Hepatocyte (in vitro differentiated cells): ENCODE data around the gene DSCAM. TPM values are rescaled to one million over a fixed set of nuclear protein-coding genes. Genes with fewer than 3 reads are reported as not detected.

Source experiments
- DNase-seq: peaks from one replicate; pipeline ENCODE4 v3.0.0-alpha.2; 2016; ENCODE audit warnings: low spot score
- H2AFZ ChIP-seq: fragments of 200-600 bp; sonication (generic); 2 replicates; pipeline ENCODE4 v1.6.0; 2016; ENCODE audit warnings: antibody characterized with exemption, mild to moderate bottlenecking
- H3K27ac ChIP-seq: fragments of 200-600 bp; sonication (generic); 2 replicates; pipeline ENCODE4 v1.5.1; 2016; ENCODE audit warnings: mild to moderate bottlenecking
- H3K27me3 ChIP-seq: fragments of 200-600 bp; sonication (generic); 2 replicates; pipeline ENCODE4 v1.6.1; 2016
- H3K36me3 ChIP-seq: fragments of 200-600 bp; sonication (generic); replicated peaks from 2 replicates; pipeline ENCODE4 v1.5.1; 2016; ENCODE audit warnings: low read depth; ENCODE audit not compliant: insufficient read depth
- H3K4me1 ChIP-seq: fragments of 200-600 bp; sonication (generic); 2 replicates; pipeline ENCODE4 v1.5.1; 2016; ENCODE audit warnings: mild to moderate bottlenecking, moderate library complexity; ENCODE audit not compliant: insufficient read depth
- H3K4me2 ChIP-seq: fragments of 200-600 bp; sonication (generic); 2 replicates; pipeline ENCODE4 v1.6.0; 2016
- H3K4me3 ChIP-seq: fragments of 200-600 bp; sonication (generic); 2 replicates; pipeline ENCODE4 v1.5.1; 2016; ENCODE audit warnings: mild to moderate bottlenecking
- H3K79me2 ChIP-seq: fragments of 200-600 bp; sonication (generic); 2 replicates; pipeline ENCODE4 v1.6.0; 2017; ENCODE audit warnings: mild to moderate bottlenecking
- H3K9me2 ChIP-seq: fragments of 200-600 bp; sonication (generic); replicated peaks from 2 replicates; pipeline ENCODE4 v1.6.0; 2017; ENCODE audit warnings: mild to moderate bottlenecking; ENCODE audit not compliant: insufficient read depth
- H3K9me3 ChIP-seq: fragments of 200-600 bp; sonication (generic); 2 replicates; pipeline ENCODE4 v1.5.1; 2016; ENCODE audit warnings: low read depth, mild to moderate bottlenecking
- H4K20me1 ChIP-seq: fragments of 200-600 bp; sonication (generic); 2 replicates; pipeline ENCODE4 v1.6.0; 2016; ENCODE audit warnings: mild to moderate bottlenecking; ENCODE audit not compliant: insufficient read depth, poor library complexity, severe bottlenecking
- EZH2 ChIP-seq: fragments of 200-600 bp; sonication (generic); IDR thresholded peaks from 2 replicates; pipeline ENCODE4 v1.6.1; 2016; ENCODE audit warnings: antibody characterized with exemption, mild to moderate bottlenecking, borderline replicate concordance
- EZH2phosphoT487 ChIP-seq: fragments of 200-600 bp; sonication (generic); IDR thresholded peaks from one replicate; pipeline ENCODE4 v1.6.1; 2018; ENCODE audit warnings: antibody characterized with exemption, mild to moderate bottlenecking, low read depth, moderate library complexity; ENCODE audit not compliant: unreplicated experiment, severe bottlenecking
- WGBS: methylation state at CpG from one replicate; pipeline ENCODE4 v1.1.6; 2016; ENCODE audit warnings: low lambda C conversion rate; ENCODE audit errors: missing lambda C conversion rate; 5-methylcytosine and 5-hydroxymethylcytosine counted together
- polyA plus RNA-seq: library from polyadenylated mRNA; unstranded; fragments of >200 nt; fragmentation: Nextera tagmentation; extraction: Ambion mirVana; gene quantifications from 2 replicates; pipeline ENCODE4 v1.2.1, GENCODE V29; 2016
- total RNA-seq: library from RNA; depleted of rRNA; stranded (reverse); fragments of >200 nt; gene quantifications from 2 replicates; pipeline ENCODE4 v1.2.3, GENCODE V29; 2014
- TF ChIP-seq, protein P1 (sequence below): fragments of 200-600 bp; sonication (generic); IDR thresholded peaks from 2 replicates; pipeline ENCODE4 v1.5.1; 2016; ENCODE audit warnings: antibody characterized with exemption, mild to moderate bottlenecking; ENCODE audit not compliant: poor library complexity

DSCAM gene
- total and polyA plus RNA-seq, 2 experiments from 2014 or later: 0.33 TPM; not detected in 1

DNA sequence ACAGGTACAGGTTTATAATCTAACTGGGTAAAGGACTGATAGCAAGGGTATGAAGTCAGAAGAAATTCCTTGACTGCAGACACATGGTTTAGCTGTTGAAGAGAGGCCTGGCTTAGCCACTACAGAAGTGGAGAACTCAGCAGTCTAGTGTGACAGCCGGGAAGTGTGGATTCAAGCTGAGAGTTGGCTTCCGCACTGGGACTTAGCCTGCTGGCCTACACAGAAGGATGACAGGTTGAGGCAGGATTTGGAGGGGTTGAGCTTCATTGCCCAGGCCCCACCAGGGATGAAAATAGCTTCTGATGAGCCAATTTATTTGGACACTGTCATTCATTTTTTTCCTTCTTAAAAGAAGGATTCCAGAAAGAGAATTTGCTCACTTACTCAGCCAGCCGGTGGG lies 695.3 kb downstream of the DSCAM start:
- no peak for DNase-seq
- no peaks in the 10 kb centered on the region for H3K4me1 ChIP-seq
- 83% methylated on average over 3 of the region's 3 CpGs for WGBS
- no peaks in the 10 kb centered on the region for H3K36me3 ChIP-seq
- no peak overlapping the region for H3K4me2 ChIP-seq
- no peaks in the 10 kb centered on the region for H3K9me3 ChIP-seq
- no peaks in the 10 kb centered on the region for H3K79me2 ChIP-seq
- TF ChIP-seq EZH2 (no peak), EZH2phosphoT487 (no peak)
- TF ChIP-seq, protein P1, sequence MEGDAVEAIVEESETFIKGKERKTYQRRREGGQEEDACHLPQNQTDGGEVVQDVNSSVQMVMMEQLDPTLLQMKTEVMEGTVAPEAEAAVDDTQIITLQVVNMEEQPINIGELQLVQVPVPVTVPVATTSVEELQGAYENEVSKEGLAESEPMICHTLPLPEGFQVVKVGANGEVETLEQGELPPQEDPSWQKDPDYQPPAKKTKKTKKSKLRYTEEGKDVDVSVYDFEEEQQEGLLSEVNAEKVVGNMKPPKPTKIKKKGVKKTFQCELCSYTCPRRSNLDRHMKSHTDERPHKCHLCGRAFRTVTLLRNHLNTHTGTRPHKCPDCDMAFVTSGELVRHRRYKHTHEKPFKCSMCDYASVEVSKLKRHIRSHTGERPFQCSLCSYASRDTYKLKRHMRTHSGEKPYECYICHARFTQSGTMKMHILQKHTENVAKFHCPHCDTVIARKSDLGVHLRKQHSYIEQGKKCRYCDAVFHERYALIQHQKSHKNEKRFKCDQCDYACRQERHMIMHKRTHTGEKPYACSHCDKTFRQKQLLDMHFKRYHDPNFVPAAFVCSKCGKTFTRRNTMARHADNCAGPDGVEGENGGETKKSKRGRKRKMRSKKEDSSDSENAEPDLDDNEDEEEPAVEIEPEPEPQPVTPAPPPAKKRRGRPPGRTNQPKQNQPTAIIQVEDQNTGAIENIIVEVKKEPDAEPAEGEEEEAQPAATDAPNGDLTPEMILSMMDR: no peak
- no peaks in the 10 kb centered on the region for H4K20me1 ChIP-seq
- no peaks in the 10 kb centered on the region for H3K9me2 ChIP-seq
- H3K27ac ChIP-seq: no peak overlapping the region
- peaks cover 3% of the 10 kb centered on the region for H3K27me3 ChIP-seq
- H2AFZ ChIP-seq: no peak overlapping the region
- H3K4me3 ChIP-seq: no peak overlapping the region

DNA sequence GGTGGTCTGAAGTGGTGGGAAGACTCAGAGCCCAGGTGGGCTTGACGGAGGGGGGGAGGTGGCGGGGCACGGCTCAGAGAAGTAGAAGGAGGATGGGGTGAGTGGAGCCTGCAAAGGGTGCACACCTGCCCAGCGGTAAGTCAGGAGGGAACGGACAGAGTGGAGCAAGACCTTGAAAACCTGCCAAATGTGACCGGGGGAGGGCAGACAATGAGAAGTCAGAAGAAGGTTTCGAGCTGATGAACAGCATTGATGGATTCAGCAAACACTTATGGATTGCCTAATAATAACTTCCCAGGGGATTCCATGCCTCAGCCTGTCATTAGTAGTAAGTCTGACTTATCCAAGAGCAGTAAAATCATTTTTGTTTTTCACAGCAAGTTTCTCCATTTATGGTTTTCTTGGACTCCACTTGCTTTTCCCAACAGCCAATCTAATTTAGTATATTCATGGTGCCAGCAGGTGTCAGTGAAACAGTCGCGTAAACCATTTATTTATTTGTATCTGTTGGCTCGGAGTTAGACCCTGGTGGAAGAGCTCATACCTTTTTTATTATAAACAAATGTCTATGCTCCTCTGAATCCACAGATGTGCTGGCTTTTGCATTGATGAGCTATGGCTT lies 700.6 kb downstream of the DSCAM start:
- Histone ChIP-seq H3K79me2 (no peaks in the 10 kb centered on the region), H3K27me3 (peaks cover 3% of the 10 kb centered on the region), H4K20me1 (no peaks in the 10 kb centered on the region), H3K4me3 (no peak overlapping the region), H3K4me1 (no peaks in the 10 kb centered on the region), H3K36me3 (no peaks in the 10 kb centered on the region), H3K9me2 (no peaks in the 10 kb centered on the region), H3K27ac (no peak overlapping the region), H2AFZ (no peak overlapping the region), H3K9me3 (no peaks in the 10 kb centered on the region), H3K4me2 (no peak overlapping the region)
- WGBS: 57% methylated on average over 7 of the region's 10 CpGs
- TF ChIP-seq EZH2 (no peak), EZH2phosphoT487 (no peak)
- TF ChIP-seq, protein P1: peak; percentile 26
- DNase-seq: no peak

DNA sequence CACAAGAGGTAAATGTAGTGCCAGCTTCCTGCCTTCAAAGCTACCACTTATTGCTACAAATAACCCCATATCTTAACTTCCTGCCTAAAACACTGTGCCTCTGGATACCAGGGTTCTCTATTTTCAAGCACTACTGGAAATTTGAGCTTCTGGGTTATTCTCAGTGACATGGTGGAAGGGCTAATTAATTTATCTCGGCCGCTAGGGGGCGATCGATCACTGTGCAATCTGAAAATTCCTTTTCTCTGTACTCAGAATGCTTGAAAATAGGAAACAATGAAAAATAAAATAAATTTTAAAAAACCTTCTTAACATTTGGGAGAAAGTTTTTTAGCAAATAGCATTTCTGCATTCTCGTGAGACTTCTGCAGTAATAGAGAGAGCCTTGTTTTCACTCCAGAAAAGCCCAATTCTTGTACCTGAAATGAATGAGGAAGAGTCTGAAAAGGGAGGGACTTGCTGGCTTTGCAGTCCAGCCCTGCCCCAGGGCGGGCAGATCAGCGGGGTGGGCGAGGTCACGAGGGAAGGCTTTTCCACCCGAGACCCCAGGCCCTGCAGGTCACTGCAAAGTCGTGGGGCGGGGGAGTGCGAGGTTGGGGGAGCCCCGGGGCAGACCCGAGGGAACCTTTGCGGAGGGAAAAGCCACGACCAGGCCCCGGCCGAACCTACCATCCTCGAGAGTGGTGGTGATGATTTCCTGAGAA lies 703.0 kb downstream of the DSCAM start:
- Histone ChIP-seq H3K27ac (no peak overlapping the region), H3K36me3 (no peaks in the 10 kb centered on the region), H3K9me3 (no peaks in the 10 kb centered on the region), H3K27me3 (no peaks in the 10 kb centered on the region), H3K79me2 (no peaks in the 10 kb centered on the region), H4K20me1 (no peaks in the 10 kb centered on the region), H3K4me3 (no peak overlapping the region), H3K4me1 (no peaks in the 10 kb centered on the region), H2AFZ (no peak overlapping the region), H3K9me2 (no peaks in the 10 kb centered on the region), H3K4me2 (no peak overlapping the region)
- WGBS: 35% methylated on average over 15 of the region's 20 CpGs
- DNase-seq: peak; percentile 83
- TF ChIP-seq, protein P1: peak; percentile 87
- TF ChIP-seq EZH2phosphoT487 (no peak), EZH2 (no peak)
